Measurements from ENCODE around the gene TAS2R60. TPM values are rescaled to one million over a fixed set of nuclear protein-coding genes. Genes with fewer than 3 reads are reported as not detected.
"Not testable (repeated sequence)": the region's sequence is repeated elsewhere in the genome, so short reads cannot be mapped to it uniquely, and the experiment has no call there.

The TAS2R60 gene
- total RNA-seq, 2 donors from 2014 or later, result not detected

DNA sequence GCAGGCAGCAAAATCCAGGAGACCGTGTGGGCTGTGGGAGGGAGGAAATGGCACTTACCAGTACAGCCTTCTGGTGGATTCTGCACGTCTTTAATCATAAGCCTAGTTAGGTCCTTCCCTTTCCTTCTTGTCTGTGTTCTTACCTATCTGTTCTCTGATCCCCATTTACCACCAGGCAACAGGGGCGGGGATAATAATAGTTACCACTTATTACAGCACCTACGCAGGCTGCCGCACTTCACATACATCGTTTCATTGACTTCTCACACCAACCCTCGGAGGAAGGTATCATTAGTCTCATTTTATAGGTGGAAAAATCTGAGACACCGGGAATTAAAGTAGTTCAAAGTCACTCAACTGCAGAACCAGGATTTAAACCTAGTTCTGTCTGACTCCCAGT is 30.1 kb upstream of the TAS2R60 start:
- H3K27ac ChIP-seq, result no peak overlapping the region
- no peak overlapping the region for H3K9ac ChIP-seq (ENCODE audit: low read depth in 2 of 2, low read length in 2 of 2)
- no peak for DNase-seq
- H3K27me3 ChIP-seq, result no peaks in the 10 kb centered on the region
- H3K4me3 ChIP-seq, result no peak overlapping the region
- no peaks in the 10 kb centered on the region for H3K36me3 ChIP-seq
- peaks cover 12% of the 10 kb centered on the region for H3K4me1 ChIP-seq
- TF ChIP-seq, protein P1, sequence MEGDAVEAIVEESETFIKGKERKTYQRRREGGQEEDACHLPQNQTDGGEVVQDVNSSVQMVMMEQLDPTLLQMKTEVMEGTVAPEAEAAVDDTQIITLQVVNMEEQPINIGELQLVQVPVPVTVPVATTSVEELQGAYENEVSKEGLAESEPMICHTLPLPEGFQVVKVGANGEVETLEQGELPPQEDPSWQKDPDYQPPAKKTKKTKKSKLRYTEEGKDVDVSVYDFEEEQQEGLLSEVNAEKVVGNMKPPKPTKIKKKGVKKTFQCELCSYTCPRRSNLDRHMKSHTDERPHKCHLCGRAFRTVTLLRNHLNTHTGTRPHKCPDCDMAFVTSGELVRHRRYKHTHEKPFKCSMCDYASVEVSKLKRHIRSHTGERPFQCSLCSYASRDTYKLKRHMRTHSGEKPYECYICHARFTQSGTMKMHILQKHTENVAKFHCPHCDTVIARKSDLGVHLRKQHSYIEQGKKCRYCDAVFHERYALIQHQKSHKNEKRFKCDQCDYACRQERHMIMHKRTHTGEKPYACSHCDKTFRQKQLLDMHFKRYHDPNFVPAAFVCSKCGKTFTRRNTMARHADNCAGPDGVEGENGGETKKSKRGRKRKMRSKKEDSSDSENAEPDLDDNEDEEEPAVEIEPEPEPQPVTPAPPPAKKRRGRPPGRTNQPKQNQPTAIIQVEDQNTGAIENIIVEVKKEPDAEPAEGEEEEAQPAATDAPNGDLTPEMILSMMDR (IDR thresholded peaks at IDR 0.05), result no peak
- H3K9me3 ChIP-seq, result no peaks in the 10 kb centered on the region
- intact Hi-C loops (cut with DNase I), result loop anchor here (5.0 kb wide), 1 partner anchor 91 kb away; no protein-coding TSS in a partner anchor

DNA sequence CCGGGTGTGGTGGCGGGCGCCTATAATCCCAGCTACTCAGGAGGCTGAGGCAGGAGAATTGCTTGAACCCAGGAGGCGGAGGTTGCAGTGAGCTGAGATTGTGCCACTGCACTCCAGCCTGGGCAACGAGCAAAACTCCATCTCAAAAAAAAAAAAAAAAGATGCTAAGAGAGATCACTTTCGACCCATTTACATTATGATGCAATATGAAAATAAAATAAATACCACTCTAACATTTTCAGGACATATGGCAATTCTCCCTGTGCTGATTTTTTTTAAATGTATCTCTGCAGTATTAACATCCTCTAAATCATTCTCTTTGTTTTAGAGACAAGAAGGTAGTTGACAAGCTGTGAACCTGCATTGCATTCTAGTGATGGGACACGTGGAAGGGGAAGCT is 28.0 kb upstream of the TAS2R60 start:
- not testable (repeated sequence) for H3K9ac ChIP-seq (ENCODE audit: low read depth in 2 of 2, low read length in 2 of 2); DNase-seq; H3K4me3 ChIP-seq; H3K36me3 ChIP-seq; H3K9me3 ChIP-seq; H3K4me1 ChIP-seq; H3K27ac ChIP-seq; H3K27me3 ChIP-seq
- intact Hi-C loops (cut with DNase I), result loop anchor here (5.0 kb wide), 3 partner anchors 33 to 173 kb away; partner anchors contain the start of gene ZYX

DNA sequence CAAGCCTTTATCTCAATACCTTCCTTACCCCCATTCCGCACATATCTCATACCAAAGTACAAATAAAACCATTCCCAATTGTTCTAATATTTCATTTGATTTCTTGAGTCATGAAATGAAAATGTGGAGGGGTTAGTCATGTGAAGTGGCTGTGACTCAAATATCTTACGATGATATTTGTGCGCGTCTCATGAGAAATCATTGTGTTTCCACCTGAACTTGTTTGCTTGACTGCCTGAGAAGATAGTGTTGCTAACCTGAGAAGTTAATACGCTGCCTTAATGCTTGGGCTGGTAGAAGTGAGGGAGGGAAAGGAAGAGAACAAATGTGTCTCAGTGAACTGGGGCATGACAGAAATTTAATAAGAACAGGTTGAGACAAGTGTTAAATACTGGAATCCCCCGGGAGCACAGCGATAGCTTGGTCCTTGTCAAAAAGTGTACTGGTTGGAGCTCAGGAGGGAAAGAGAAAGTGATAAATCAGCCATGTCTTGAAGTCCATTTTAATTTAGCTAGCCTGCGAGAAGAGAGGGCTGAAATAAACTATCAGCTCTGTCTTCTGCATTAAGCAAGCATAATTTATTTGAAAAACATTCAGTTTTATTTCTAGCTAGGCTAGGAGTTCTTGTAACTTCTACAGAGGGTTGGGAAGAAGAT is 27.4 kb upstream of the TAS2R60 start:
- H3K27me3 ChIP-seq, result no peaks in the 10 kb centered on the region
- no peak overlapping the region for H3K4me3 ChIP-seq
- no peaks in the 10 kb centered on the region for H3K36me3 ChIP-seq
- no peaks in the 10 kb centered on the region for H3K9me3 ChIP-seq
- DNase-seq, result no peak
- intact Hi-C loops (cut with DNase I), result loop anchor here (5.0 kb wide), 3 partner anchors 34 to 174 kb away; partner anchors contain the start of gene ZYX
- no peak overlapping the region for H3K9ac ChIP-seq (ENCODE audit: low read depth in 2 of 2, low read length in 2 of 2)
- no peak overlapping the region for H3K27ac ChIP-seq
- TF ChIP-seq, protein P1 (IDR thresholded peaks at IDR 0.05), result no peak
- no peaks in the 10 kb centered on the region for H3K4me1 ChIP-seq

DNA sequence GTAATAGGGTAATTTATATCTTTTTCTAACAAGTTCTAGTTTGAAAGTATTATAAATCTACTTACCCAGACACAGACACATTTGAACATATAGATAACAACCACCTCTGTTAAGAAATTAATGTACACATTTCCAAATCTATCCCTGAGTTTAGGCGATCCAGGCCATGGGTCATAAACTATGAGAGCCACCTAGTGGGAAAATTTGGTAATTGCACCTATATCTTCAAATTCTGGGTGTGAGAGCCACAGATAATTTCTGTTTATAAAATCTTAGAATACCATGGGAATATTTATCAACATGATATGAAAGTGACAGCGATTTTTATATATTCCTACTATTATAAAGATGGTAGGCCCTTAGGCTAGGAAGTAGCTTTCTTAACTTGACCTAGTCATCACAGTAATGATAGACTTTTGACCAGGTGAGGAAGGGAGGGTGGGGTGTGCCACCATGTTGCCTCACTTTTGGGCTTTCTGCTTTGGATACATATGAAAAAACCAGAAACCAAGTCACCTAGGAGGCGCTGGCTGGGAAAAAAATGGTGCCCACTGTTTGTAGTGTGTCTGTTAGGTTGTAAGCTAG is 26.6 kb upstream of the TAS2R60 start:
- intact Hi-C loops (cut with DNase I), result loop anchor here (5.0 kb wide), 3 partner anchors 34 to 174 kb away; partner anchors contain the start of gene ZYX
- no peak for DNase-seq
- no peak overlapping the region for H3K27ac ChIP-seq
- no peak overlapping the region for H3K9ac ChIP-seq (ENCODE audit: low read depth in 2 of 2, low read length in 2 of 2)
- no peaks in the 10 kb centered on the region for H3K9me3 ChIP-seq
- no peaks in the 10 kb centered on the region for H3K4me1 ChIP-seq
- no peaks in the 10 kb centered on the region for H3K36me3 ChIP-seq
- no peaks in the 10 kb centered on the region for H3K27me3 ChIP-seq
- TF ChIP-seq, protein P1 (IDR thresholded peaks at IDR 0.05), result peak; percentile 64
- no peak overlapping the region for H3K4me3 ChIP-seq

DNA sequence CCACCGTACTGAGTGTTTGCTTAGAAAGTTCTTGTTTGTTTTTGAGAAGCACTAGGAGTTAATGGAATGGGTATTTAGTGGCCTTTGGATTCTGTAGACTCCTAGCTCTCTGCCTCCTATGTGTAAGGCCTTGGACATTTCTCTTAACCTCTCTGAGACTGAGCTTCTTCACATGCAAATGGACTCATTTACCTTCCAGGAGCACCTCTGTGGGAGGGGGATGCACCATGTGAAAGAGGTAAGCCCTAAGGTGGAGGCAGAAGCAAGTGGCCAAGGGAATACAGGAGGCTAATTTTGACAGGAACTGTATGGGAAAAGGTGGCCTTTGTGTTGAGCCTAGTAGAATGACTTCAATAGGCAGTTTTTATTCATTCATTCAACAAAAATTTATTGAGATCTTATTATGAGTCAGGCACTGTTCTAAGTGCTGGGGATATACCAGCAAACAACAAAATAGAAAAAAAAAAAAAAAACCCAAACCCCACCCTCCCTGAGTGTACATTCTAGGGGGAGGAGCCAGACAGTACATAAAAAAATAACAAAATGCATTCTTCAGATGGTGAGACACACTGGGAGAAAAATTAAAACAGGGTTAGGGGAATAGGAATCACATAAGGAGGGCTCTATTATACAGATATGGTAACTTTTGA is 25.4 kb upstream of the TAS2R60 start:
- Histone ChIP-seq H3K9ac (ENCODE audit: low read depth in 2 of 2, low read length in 2 of 2) (no peak overlapping the region), H3K36me3 (no peaks in the 10 kb centered on the region), H3K9me3 (no peaks in the 10 kb centered on the region), H3K27me3 (no peaks in the 10 kb centered on the region), H3K4me1 (no peaks in the 10 kb centered on the region), H3K4me3 (no peak overlapping the region), H3K27ac (no peak overlapping the region)
- DNase-seq, result no peak
- TF ChIP-seq, protein P1 (IDR thresholded peaks at IDR 0.05), result no peak
- intact Hi-C loops (cut with DNase I), result loop anchor here (5.0 kb wide), 3 partner anchors 36 to 176 kb away; partner anchors contain the start of gene ZYX

Data from colonic mucosa (tissue), 4 donors.